DND-41 (cell line): Measurements from ENCODE around the gene RGMA.
"Not testable (repeated sequence)": the region's sequence is repeated elsewhere in the genome, so short reads cannot be mapped to it uniquely, and the experiment has no call there.

Source experiments
- ATAC-seq: fragments of 200-7000 bp; cut with Tn5 transposase; 3 replicates; pipeline ENCODE4 v1.9.1; 2021; ENCODE audit warnings: low read depth; ENCODE audit not compliant: insufficient read depth
- DNase-seq: peaks from one replicate; pipeline ENCODE4 v3.0.0-alpha.2; 2020
- H2AFZ ChIP-seq: 2 replicates; pipeline ENCODE4 v1.6.0; 2012; ENCODE audit warnings: low read depth, low read length
- H3K27ac ChIP-seq: 2 replicates; pipeline ENCODE4 v1.5.1; 2012; ENCODE audit warnings: low read length, inconsistent platforms
- H3K27me3 ChIP-seq: fragments of 200-600 bp; sonication (generic); 2 replicates; pipeline ENCODE4 v1.6.0; 2012; ENCODE audit warnings: low read length, mild to moderate bottlenecking, inconsistent platforms; ENCODE audit not compliant: insufficient read depth, poor library complexity
- H3K36me3 ChIP-seq: 2 replicates; pipeline ENCODE4 v1.5.1; 2012; ENCODE audit warnings: low read length, inconsistent platforms; ENCODE audit not compliant: insufficient read depth
- H3K4me1 ChIP-seq: 2 replicates; pipeline ENCODE4 v1.5.1; 2012; ENCODE audit warnings: mild to moderate bottlenecking, low read length; ENCODE audit not compliant: insufficient read depth
- H3K4me2 ChIP-seq: 2 replicates; pipeline ENCODE4 v1.6.0; 2012; ENCODE audit warnings: mild to moderate bottlenecking, moderate library complexity, low read length, inconsistent platforms; ENCODE audit not compliant: insufficient read depth
- H3K4me3 ChIP-seq, 2 experiments: fragments of 200-600 bp in 1 of 2; shearing (Covaris generic) in 1 of 2; 2 replicates each; pipeline ENCODE4 v1.5.1; 2012 to 2016; ENCODE audit warnings: inconsistent platforms in 2 of 2, low read length in 2 of 2, mild to moderate bottlenecking in 2 of 2, low read depth in 1 of 2, moderate library complexity in 1 of 2
- H3K79me2 ChIP-seq: 2 replicates; pipeline ENCODE4 v1.6.0; 2012; ENCODE audit warnings: low read length, inconsistent platforms; ENCODE audit not compliant: insufficient read depth
- H3K9ac ChIP-seq: 2 replicates; pipeline ENCODE4 v1.6.0; 2012; ENCODE audit warnings: low read depth, mild to moderate bottlenecking, inconsistent platforms, low read length, moderate library complexity
- H3K9me3 ChIP-seq: 2 replicates; pipeline ENCODE4 v1.5.1; 2012; ENCODE audit warnings: low read length, moderate library complexity, mild to moderate bottlenecking, inconsistent platforms; ENCODE audit not compliant: insufficient read depth, severe bottlenecking
- H4K20me1 ChIP-seq: 2 replicates; pipeline ENCODE4 v1.6.0; 2012; ENCODE audit warnings: low read length; ENCODE audit not compliant: insufficient read depth
- EZH2 ChIP-seq: IDR thresholded peaks from 3 replicates; pipeline ENCODE4 v1.6.1; 2012; ENCODE audit warnings: borderline replicate concordance, low read depth, mild to moderate bottlenecking, moderate library complexity, low read length, inconsistent platforms; ENCODE audit not compliant: severe bottlenecking
- TF ChIP-seq, protein P1 (sequence below): IDR thresholded peaks from 2 replicates; pipeline ENCODE4 v1.5.1; 2012; ENCODE audit warnings: borderline replicate concordance, low read length, moderate library complexity, mild to moderate bottlenecking; ENCODE audit not compliant: poor library complexity, severe bottlenecking; ENCODE audit errors: extremely low read depth

The RGMA gene

DNA sequence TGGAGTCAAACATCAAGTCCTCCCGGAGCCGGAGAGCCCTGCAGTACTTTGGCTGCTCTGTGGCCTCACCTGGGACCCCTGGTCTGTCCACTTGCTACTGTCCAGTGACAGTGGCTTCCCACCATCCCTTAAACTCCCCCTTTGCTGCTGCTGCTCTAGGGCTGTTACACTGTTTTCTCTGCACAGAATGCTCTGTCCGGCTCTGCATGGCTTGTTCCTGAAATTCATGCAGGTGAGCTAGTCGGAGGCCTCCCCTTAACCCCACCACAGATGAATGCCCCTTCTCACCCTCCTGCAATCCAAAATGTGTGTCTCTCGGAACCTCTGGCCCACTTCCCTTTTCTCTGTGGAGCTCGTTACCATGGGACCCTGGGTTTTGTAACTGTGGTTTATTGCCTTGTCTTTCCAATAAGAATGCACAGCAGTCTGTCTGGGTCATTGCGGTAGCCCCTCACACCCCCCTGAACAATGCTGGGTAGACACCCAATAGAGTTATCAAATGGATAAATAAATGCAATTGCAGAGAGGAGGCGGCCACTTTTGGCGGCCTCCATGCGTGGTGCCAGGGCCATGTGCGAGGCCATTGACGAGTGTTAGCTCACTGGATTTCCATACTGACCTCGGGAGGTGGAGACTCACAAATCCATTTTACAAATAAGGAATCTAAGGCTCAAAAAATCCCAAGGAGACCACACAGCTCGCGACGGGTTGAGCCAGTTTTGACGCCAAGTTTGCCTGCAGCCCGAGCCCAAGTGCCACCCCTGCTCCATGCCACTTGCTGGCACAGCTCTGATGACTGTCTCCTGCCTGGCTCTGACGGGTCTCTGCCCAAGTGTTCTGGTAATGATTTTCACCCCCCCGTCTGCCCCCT, 48.5 kb downstream of the RGMA start:
- H3K9ac ChIP-seq: no peak overlapping the region
- DNase-seq: no peak

DNA sequence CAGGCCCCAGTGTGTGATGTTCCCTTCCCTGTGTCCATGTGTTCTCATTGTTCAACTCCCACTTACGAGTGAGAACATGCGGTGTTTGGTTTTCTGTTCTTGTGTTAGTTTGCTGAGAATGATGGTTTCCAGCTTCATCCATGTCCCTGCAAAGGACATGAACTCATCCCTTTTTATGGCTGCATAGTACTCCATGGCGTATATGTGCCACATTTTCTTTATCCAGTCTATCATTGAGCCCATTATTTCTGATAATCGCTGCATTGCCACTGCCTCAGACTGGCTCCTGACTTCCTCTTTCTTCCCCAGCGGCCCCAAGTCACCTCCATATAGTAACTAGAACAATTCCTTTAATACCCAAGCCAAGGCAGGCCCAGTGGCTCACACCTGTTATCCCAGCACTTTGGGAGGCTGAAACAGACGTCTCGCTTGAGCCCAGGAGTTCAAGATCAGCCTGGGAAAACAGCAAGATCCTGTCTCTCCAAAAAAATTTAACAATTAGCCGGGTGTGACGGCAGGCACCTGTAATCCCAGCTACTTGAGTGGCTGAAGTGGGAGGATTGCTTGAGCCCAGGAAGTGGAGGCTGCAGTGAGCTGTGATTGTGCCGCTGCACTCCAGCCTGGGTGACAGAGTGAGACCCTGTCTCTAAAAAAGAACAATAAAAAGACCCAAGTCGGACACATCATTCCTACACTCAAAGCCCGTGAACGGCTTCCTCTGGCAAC, 49.3 kb downstream of the RGMA start:
- H3K4me2 ChIP-seq, ATAC-seq, H3K79me2 ChIP-seq, H3K9ac ChIP-seq, H3K4me3 ChIP-seq, H3K27me3 ChIP-seq, H3K27ac ChIP-seq, H4K20me1 ChIP-seq, H3K9me3 ChIP-seq, H3K4me1 ChIP-seq, DNase-seq, H2AFZ ChIP-seq: not testable (repeated sequence)
- peaks cover 13% of the 10 kb centered on the region for H3K36me3 ChIP-seq

More for the DNA sequence above, 48.5 kb downstream of the RGMA start:
- no peaks in the 10 kb centered on the region for H3K79me2 ChIP-seq
- peaks cover 21% of the 10 kb centered on the region for H3K36me3 ChIP-seq
- no peak overlapping the region for H2AFZ ChIP-seq
- H4K20me1 ChIP-seq: no peaks in the 10 kb centered on the region
- H3K4me2 ChIP-seq: no peak overlapping the region
- no peaks in the 10 kb centered on the region for H3K9me3 ChIP-seq
- H3K4me3 ChIP-seq: no peak overlapping the region
- no peak for ATAC-seq
- no peak overlapping the region for H3K27ac ChIP-seq
- no peaks in the 10 kb centered on the region for H3K27me3 ChIP-seq
- TF ChIP-seq, protein P1, sequence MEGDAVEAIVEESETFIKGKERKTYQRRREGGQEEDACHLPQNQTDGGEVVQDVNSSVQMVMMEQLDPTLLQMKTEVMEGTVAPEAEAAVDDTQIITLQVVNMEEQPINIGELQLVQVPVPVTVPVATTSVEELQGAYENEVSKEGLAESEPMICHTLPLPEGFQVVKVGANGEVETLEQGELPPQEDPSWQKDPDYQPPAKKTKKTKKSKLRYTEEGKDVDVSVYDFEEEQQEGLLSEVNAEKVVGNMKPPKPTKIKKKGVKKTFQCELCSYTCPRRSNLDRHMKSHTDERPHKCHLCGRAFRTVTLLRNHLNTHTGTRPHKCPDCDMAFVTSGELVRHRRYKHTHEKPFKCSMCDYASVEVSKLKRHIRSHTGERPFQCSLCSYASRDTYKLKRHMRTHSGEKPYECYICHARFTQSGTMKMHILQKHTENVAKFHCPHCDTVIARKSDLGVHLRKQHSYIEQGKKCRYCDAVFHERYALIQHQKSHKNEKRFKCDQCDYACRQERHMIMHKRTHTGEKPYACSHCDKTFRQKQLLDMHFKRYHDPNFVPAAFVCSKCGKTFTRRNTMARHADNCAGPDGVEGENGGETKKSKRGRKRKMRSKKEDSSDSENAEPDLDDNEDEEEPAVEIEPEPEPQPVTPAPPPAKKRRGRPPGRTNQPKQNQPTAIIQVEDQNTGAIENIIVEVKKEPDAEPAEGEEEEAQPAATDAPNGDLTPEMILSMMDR: no peak
- TF ChIP-seq EZH2: no peak
- no peaks in the 10 kb centered on the region for H3K4me1 ChIP-seq

DNA sequence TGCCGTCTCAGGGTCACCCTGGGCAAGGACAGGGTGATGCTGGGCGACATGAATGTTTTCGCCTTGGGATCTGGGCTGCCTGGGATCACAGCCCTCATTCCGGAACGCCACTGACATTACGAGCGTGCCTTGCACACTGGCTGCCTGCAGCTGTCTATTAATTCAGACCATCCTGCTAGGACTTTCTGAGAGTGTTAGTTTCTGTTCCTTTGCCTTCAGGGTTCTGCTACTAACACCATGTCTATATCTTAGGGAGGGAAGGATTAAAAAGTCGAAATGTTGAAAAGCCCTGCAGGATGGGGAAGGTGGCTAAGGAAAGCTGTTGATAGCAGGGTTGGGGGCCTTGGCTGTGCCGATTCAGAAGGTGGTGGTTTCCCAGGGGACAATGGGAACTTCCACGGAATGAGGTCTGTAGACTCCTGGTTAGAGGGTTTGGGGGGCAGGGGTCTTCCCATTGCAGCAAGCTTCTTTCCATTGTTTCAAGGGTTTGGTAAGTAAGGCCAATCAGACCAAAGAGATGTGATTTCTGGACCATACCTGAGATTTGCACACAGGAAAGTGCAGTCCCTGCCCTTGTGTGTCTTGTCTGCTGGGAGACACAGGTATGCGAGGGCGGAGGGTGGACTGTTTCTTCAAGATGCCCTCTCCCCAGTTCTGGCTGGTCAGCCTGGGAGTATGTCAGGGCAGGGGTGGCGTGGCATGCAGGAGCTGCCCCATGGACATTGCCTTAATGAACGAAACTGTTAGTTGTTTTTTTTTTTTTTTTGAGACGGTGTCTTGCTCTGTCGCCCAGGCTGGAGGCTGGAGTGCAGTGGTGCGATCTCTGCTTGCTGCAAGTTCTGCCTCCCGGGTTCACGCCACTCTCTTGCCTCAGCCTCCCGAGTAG, 50.9 kb downstream of the RGMA start:
- H3K4me1 ChIP-seq: peaks cover under 1% of the 10 kb centered on the region; the same call in 1 of the 2 replicates
- H3K27ac ChIP-seq: no peak overlapping the region
- no peaks in the 10 kb centered on the region for H3K9me3 ChIP-seq
- peaks cover 5% of the 10 kb centered on the region; the same call in 1 of the 2 replicates for H3K36me3 ChIP-seq
- no peaks in the 10 kb centered on the region for H3K79me2 ChIP-seq
- no peak overlapping the region for H3K9ac ChIP-seq
- ATAC-seq (no peak), DNase-seq (no peak)
- no peaks in the 10 kb centered on the region for H3K27me3 ChIP-seq
- H3K4me2 ChIP-seq: no peak overlapping the region
- H2AFZ ChIP-seq: no peak overlapping the region
- H4K20me1 ChIP-seq: no peaks in the 10 kb centered on the region
- no peak for TF ChIP-seq EZH2
- TF ChIP-seq, protein P1: no peak
- no peak overlapping the region for H3K4me3 ChIP-seq
